Stimulated activated CD4-positive, alpha-beta T cell treated with anti-CD3 and anti-CD28 coated beads, Interleukin-4, amount 100 ng/mL, for 1 hour (primary cell): ENCODE measurements around the gene FAM174C.
"Not testable (repeated sequence)": the region's sequence is repeated elsewhere in the genome, so short reads cannot be mapped to it uniquely, and the experiment has no call there.

Source experiments
- DNase-seq: peaks from one replicate; pipeline ENCODE4 v3.0.0-alpha.2; 2020

The FAM174C gene

DNA sequence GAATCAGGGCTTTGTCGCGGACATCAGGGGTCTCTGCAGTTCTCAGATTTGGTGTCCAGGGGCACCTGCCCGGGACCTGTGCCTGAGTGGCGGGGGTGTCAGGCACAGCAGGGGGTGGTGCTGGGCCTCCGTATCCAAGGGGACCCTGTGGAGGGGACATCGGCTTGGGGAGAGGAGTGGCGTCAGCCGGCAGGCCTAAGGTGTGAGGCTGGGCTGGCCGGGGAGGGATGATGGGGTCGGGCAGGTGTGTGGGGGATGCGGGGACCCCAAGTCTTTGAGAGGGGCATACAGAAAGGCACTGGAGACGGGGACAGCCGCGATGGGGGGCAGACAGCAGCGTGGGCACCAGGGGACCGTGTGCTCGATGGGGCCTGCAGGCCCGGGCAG, 12.9 kb downstream of the FAM174C start:
- DNase-seq = no peak

DNA sequence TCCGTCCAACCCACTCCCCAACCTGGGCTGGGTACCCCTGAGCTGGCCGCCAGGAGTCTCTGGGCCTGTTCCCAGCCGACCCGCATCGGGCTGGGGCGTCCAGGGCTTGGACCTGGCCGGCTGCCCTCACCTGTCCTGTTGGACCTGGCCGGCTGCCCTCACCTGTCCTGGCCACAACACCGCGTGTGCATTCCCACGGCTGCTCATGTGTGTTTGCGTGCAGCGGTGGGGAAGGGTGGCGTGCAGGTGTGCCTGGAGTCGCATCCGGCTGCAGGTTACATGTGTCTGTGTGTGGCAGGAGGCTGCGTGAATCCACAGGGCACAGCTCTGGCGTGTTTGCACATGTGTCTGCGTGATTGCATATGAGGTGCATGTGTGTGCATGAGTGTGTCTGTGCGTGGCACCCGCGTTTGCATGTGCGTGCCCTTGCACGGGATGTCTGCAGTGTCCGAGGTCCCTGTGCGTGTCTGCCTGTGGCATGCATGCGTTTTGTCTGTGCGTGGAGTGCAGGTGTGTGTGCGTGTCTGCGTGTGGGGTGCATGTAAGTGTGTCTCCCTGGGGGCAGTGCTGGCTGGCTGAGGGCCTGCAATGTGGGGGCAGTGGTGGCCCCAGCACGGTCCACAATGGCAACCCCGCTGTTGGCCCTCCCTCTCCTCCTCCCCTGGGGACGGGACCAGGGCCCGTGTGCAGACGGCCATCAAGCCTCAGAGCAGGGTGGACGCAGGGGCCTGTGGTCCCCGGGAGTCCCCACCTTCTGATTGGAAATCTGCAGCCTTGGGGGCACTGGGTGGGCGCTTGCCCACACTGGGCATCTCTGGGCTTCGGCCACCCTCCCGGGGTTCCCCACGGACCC, 13.7 kb downstream of the FAM174C start:
- DNase-seq = no peak

DNA sequence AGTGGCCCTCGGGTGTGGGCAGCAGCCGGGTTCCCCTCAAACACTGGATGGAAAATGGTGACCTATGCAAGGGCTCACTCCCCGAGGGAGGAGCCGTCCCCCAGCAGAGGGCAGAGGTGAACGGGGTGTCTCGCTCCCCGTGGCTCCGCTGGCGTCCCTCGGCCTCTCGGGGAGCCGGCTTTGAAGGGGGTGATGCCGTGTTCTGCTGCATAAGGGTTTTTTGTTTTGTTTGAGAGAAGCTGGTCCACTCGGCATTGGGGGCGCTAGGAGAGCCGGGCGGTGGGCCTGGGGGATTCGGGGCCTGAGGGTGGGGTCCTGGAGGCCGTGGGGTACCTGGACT, 14.3 kb downstream of the FAM174C start:
- no peak for DNase-seq

DNA sequence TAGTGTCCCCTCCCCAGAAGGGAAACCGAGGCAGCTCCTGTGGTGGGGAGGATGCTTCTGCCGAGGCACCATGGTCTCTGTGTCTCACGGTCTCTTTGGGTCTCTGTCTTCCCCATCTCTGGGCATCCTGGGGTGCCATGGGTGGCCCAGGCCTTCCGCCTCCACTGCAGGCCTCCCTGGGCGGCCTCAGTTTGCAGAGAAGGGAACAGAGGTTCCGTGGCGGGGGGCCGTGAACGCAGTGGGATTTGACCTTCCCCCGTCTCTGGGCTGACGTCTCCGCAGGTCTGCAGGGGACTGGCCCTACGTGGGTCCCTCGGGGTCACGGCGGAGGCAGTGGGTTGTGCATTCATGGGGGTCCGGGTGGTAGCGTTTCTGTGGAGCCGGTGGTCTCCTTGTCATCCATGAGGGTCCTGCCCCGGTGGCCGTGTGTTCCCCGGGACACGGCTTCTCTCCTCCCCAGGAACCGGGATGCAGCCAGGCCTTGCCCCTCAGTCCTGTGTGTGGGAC, 14.9 kb downstream of the FAM174C start:
- DNase-seq = no peak

DNA sequence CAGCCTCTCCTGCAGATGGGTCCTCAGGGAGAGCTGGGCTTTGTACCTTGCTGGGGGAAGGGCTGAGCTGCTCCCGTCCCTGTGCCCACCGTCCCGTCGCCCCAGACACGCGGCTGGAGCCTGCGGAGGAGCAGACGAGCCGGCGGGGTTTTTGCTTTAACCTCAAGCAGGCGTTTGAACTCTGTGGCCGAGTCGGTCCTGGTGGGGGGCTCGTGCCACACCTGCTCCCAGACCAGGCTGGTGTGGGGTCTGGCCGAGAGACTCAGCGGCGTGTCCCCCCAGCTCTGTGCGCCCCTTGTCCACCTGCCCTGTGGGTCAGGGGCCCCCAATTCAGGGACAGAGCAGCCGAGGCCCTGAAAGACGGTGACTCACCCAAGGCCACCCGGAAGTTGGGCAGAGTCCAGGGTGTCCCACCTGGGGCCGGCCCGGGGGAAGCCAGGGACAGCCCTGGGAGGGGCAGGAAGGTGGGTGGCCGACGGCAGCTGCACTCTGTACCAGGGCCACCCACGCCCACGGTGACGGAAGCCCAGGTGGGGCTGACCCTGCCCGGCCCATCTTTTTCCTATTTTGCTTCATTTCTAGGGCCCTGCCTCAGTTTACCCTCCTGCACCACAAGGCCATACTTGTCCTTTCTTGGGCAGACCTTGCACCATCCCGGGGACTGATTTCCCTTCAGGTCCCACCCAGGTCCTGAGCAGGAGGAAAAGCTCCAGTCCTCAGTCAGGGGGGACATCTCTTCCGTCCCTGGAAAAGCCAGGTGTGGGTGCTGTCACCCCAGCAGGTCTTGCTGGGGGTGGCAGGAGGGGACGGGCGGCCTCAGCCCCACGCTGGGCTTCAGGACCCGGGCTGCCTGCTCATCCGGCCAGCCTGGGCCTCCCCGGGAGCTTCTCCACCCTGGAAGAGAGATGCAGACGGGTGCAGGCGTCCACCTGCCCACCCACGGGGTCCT, 15.6 kb downstream of the FAM174C start:
- no peak for DNase-seq

DNA sequence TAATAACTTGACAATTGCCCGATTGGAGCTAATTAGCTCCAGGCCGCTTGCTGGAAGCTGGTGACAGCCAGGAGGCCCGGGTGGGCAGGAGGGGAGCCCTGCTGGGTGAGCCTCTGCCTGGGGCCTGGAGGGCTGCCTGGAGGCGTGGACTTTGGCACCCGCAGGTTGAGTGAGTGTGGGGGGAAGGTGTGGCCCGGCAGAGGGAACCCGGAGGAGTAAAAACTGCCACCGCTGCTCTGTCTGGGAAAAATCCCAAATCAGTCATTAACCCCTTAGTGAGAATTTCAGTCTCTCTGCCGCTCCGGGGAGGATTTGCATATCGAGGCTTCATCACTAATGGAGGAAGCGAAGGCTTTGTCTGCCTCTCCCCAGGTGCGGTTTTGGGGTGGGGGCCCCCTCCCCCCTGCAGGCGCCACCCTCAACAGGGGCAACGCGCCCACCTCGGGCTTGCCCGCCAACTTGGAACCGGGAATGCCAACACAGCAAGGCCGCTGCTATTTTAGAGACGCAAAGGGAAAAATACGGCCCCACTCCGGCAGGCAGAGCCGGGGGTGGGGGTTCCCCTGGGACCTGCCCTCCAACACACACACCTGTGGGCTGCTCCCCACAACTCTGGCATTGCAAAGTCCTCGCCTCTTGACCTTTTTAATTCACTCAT, 16.6 kb downstream of the FAM174C start:
- DNase-seq = no peak

DNA sequence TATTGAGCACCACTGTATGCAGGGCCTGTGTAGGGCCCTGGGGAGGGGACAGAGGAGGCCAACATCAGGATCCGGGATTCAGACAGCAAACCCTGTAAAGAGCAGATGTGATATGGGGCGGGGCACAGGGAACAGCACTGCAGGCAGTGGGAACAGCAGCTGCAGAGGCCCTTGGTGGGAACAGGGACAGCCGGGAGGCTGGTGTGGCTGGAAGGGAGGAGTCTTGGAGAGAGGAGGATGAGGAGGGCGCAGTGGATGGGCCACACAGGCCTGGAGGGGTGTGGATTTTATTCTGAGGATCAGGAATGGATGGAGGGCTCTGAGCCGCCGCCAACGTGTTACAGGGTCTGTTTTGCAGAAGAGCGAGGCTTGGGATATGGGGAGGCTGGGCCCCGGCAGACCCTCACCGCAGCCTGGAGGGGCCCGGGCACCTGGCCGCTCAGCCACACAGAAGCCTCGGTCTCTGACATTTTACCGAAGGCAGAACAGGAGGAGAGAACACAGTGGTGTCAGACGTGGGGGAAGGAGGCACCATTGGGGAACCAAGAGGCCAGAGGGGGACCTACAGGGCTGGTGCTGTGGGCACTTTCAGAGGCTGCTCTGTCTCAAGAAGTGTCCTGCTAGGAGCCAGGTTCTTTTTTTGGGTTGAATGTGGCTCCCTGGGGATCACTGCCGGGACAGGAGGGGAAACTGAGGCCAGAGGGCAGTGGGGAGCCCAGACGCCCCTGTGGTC, 17.3 kb downstream of the FAM174C start:
- no peak for DNase-seq

DNA sequence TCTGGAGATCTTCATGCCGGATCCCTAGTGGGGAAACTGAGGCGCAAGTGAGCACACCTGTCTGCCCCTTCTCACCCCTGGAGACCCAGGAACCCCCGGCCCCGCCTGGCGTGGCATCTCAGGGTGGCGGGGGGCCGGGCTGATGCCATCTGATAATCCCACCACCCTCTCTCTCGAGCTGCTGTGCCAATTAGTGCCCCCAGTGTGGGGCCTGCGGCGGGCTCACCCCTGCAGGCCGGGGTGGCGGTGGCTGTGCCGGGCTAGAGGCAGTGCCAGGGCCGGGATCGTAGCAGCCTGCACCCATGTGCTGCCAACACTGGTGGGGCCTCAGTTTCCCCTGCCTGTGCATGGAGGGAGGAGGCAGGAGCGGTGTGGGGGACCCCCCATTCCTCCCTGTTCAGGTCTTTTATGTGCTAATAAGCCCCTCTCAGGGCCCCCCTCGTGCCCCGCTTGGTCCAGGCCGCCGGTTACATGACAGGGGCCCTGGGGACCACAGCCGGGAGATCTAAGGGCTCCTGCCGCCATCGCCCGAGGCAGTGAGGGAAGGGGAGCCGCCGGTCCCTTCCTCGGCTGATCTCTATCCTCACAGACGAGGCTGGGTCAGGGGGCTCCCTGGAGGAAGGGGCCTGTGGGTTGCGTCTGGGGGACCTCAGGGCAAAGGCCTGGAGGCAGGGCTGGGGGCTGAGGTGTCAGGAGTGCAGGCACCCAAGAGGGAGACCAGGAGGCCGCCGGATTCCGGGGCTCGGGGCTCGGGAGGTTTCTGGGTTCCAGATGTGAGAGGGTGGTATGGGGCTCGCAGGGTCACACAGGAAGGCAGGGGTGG, 18.7 kb downstream of the FAM174C start:
- no peak for DNase-seq

DNA sequence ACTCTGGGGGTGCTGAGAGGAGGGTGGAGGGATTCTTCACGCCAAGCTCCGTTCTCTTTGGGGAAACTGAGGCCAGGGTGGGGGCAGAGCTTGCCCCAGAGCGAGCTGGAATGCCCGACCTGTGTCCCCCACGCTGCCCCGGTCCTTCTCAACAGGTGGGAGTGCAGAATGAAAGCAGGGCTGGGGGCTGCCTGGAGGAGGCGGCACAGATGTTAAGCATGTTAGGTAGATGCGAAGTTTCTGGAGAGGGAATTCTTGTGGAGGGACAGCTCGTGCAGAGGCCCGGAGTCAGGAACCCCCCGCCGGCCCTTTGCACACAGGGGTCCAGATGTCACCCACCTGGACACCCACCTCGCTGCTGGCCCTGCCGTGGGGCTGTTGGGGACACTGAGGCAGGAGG, 19.4 kb downstream of the FAM174C start:
- no peak for DNase-seq

DNA sequence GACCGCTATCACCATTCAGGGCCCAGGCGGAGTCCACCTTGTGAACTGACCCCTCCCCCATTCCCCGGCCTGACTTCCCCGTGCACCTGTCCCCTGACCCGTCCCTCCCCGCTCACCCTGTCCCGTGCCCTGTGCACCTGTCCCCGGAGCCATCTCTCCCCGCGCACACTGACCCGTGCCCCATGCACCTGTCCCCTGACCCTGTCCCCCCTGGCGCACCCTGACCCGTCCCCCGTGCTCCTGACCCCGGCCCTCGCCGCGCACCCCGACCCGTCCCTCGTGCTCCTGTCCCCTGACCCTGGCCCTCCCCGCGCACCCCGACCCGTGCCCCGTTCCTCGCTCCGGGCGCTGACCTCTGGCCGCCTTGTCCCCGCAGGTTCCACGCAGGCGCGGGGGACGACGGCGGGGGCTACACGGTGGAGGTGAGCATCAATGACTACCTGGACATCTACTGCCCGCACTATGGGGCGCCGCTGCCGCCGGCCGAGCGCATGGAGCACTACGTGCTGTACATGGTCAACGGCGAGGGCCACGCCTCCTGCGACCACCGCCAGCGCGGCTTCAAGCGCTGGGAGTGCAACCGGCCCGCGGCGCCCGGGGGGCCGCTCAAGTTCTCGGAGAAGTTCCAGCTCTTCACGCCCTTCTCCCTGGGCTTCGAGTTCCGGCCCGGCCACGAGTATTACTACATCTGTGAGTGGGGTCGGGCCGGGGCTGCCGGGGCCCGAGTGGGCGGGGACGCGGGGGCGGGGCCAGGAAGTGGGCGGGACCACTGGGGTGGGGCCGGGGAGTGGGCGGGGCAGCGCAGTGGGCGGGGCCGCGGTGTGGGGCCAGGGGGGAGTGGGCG, 20.1 kb downstream of the FAM174C start:
- peak; percentile 50 for DNase-seq

DNA sequence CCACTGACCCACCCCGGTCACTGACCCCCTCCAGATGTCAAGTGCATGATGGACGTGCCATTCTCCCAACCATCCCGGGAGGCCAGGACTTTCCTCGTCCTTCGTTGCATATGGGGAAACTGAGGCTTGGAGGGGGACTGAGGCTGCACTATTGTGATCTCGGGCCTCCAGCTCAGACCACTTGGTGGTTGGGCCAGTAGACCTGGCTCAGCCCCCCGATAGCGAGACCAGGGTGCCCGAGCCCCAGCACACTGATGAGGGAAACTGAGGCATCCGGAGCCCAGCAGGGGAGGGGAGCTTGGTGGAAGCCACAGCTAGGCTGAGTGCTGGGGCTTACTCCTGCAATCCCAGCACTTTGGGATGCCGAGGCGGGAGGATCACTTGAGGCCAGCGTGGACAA, 20.7 kb downstream of the FAM174C start:
- no peak for DNase-seq

DNA sequence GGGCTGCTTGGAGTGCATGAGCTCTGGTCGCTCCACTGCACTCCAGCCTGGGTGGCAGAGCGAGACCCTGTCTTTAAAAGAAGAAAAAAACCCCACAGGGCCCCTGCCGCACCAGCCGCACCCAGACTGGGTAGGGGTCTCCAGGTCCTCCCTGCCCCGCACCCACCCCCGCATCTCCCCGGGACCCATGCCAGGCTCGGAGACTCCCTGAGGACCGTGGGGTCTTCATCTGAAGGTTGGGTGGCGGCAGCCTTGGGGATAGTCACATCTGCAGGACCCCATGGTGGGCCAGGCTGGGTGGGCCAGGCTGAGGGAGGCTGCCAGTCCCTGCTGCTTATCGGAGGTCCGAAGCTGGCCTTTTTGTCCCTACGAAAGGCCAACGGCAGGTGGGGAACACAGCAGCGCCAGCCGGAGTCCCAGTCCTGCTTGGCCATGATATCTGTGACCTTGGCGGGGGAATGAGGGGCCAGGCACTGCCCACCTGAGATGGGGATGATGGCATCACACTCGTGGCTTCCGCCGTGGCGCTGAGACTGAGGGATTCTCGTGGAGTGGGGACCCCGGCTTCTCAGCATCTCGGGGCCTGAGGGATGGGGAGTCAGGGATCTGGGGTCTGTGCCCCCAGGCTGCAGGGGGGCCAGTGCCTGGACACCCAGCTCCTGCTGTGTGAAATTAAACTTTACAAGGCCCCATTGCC, 21.4 kb downstream of the FAM174C start:
- DNase-seq = no peak

DNA sequence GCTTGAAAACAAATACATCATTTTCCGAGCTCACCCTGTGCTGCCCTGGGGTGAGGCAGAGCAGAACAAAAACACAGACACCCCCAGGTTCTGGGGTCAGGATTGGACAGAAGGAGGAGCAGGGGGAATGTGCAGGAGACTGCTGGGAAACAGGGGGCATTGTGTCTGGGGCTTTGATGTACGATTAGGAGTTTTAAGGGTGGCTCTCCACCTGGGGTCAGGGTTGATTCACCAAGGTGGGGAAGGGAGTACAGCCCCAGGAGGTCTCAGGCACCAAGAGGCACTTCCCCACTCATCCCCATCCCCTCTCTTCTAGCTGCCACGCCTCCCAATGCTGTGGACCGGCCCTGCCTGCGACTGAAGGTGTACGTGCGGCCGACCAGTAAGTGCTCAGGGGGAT, 22.9 kb downstream of the FAM174C start:
- no peak for DNase-seq

DNA sequence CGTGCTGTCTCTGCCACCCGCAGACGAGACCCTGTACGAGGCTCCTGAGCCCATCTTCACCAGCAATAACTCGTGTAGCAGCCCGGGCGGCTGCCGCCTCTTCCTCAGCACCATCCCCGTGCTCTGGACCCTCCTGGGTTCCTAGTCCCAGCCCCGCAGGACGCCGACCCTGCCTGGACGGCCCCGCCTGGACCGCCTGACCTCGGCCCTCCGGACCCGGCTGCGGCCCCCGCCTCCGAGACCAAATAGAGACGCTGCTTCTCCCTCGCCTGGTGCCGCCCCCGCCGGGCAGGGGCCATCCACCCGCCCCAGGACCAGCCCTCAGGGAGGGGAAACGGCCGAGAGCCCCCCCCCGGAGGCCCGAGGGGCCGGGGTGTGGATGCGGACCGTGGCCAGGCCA, 24.5 kb downstream of the FAM174C start:
- no peak for DNase-seq

DNA sequence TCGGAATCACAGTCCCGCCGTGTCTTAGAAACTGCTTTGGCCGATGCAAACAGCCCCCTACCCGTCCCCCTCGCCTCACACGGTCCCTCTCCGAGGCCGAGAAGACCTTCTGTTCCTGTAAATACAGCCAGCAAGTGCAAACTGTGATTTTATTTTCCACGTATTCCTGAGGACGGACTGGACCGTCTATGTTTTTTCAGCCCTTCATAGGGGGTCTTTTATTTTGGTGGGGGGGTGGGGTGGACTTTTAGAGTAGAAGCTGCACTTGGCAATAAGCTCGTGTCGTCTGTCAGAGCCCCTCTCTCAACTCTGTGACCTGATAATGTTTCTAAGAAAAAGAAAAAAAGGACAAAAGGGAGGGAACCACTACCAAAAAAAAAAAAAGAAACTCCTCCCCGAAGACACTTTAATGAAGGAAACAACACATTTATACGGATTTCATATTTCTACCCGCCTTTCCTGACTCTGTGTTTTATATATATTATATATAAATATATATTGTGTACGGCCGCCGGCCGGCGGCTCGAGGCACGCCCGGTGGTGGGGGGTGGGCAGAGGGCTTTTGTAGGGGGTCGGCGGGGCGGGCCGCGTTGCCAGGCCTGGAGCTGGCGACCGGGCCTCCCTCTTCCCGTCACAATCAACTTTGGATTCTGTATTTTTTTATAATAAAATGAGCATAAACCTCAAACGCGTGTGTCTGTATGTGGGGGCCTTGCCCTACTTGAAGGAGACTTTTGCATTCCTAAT, 25.6 kb downstream of the FAM174C start:
- DNase-seq = no peak

DNA sequence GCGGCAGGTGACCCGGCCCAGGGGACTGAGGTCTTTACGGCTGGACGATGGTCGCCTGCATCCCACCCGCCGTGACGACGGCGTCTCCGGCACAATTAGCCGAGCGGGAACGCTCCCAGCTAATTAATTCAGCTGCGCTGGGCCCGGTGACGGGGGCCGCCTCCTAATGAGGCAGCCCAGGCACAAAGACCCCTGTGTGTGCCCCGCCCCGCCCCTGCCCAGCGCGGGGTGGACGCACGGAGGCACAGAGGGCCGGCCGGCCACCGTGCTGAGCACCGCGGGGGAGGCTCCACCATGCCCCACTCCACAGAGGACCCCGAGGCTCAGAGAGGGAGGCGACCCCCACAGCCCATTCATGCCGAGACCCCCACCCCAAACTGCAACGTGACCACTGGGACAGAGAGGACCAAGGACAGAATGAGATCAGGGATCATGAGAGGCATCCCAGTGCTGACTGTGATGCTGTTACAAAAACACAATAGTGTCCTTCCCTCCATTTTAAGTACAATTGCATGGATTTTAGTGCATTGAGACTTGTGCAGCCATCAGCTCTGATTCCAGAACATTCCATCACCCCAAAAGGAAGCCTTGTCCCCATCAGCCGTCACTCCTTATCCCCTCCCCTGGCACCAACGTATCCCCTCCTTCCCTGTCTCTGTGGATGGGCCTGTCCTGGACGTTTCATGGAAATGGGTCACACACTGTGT, 27.4 kb downstream of the FAM174C start:
- no peak for DNase-seq

DNA sequence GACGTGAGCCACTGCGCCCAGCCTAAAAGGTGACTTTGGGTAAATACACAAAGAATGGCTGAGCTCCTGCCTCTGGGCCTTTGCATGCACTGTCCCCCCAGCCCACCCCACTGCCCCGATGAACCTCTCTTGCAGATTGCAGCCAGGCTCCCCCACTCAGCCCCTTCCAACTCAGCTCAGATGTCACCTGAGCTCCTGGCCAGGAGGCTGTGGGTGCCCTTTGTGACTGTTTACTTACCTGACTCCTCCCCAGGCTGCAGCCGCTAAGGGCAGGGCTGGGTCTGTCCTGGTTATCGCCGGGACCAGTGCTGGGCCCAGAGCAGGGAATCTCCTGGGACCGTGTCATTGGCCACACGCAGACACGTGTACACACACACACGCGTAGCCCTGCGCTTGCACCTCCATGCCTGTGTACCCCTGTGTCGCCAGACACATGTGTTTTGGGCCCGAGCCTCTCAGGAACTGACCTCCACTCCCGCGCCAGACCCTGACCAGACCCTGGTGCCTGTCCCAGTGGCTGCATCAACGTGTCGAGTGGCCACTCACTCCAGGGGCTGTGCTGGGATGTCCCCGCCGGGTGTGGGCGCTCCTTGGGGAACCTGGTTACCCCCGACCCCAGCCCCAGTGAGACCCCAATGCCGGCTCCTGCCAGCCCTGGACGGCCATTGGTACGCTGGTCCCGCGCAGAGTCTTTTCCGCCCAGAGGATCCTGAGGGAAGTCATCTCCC, 29.0 kb downstream of the FAM174C start:
- DNase-seq = no peak

DNA sequence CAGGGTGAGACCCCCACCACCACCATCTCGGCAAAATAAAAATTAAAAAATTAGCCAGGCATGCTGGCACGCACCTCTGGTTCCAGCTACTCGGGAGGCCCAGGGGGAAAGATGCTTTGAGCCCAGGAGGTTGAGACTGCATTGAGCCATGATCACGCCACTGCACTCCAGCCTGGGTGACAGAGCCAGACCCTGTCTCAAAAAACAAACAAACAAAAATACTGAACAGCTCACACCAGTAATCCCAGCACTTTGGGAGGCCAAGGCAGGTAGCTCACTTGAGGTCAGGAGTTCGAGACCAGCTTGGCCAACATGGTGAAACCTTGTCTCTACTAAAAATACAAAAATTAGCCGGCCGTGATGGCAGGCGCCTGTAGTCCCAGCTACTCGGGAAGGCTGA, 30.0 kb downstream of the FAM174C start:
- DNase-seq = not testable (repeated sequence)
